Sigmoid colon (tissue), 4 donors: ENCODE results near the gene DNAH14.

Source experiments
- POLR2A ChIP-seq, 2 donors: fragments of 450-650 bp; IDR thresholded peaks; one replicate each; pipeline ENCODE4 v1.6.1; 2016; ENCODE audit warnings: antibody characterized with exemption in 2 of 2, mild to moderate bottlenecking in 2 of 2, moderate library complexity in 2 of 2
- POLR2AphosphoS5 ChIP-seq, 4 donors: sonication (generic); formaldehyde crosslinking; IDR thresholded peaks; one replicate each; pipeline ENCODE4 v1.6.1; 2017; ENCODE audit warnings: antibody characterized with exemption in 4 of 4

DNA sequence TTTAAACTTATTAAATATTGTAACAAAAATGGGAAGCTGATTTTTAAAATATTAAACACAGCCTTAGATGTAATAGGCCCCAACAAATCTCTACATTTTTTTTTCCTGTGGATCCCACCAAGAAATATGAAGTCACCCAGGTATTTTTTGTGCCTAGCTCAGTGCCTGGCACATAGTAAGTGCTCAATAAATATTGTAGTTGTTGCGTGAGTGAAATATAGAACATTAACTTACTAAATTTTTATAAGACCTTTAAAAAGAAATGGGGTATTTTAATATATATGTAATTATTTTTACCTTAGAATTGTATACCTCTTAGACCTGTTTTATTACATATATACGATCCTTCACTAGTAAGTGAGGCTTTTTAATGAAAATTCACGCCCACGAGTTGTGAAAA, 569 bp upstream of the DNAH14 start:
- TF ChIP-seq POLR2A (IDR thresholded peaks at IDR 0.05) (no peak), POLR2AphosphoS5 (IDR thresholded peaks at IDR 0.05) (no peak)
